Activated T-helper 1 cell treated with anti-CD3 and anti-CD28 coated beads, Interleukin-12 subunit alpha, Interleukin-12 subunit beta, Interleukin-2, Interleukin-4 antibody, amounts not matched to agents 30 ng/mL and 10 ng/mL and 1 ng/mL, durations not matched to agents 14 hours and 24 hours and 36 hours (primary cell): Measurements from ENCODE around the gene EPB41L3. TPM values are rescaled to one million over a fixed set of nuclear protein-coding genes. Genes with fewer than 3 reads are reported as not detected.

Experiments used
- DNase-seq: peaks from one replicate; pipeline ENCODE4 v3.0.0; 2021; ENCODE audit warnings: low spot score
- H3K27ac Mint-ChIP-seq: one replicate; pipeline ENCODE4 v1.8.0; 2021; ENCODE audit warnings: mild to moderate bottlenecking, mixed read lengths
- H3K27me3 Mint-ChIP-seq: one replicate; pipeline ENCODE4 v1.8.0; 2022; ENCODE audit warnings: mild to moderate bottlenecking, moderate library complexity, mixed read lengths; ENCODE audit not compliant: insufficient read depth
- H3K36me3 Mint-ChIP-seq: one replicate; pipeline ENCODE4 v1.8.0; 2021; ENCODE audit warnings: low read depth, mixed read lengths
- H3K4me1 Mint-ChIP-seq: one replicate; pipeline ENCODE4 v1.8.0; 2021; ENCODE audit warnings: low read depth, mixed read lengths
- H3K4me3 Mint-ChIP-seq: one replicate; pipeline ENCODE4 v1.8.0; 2021; ENCODE audit warnings: mild to moderate bottlenecking, moderate library complexity, mixed read lengths
- H3K9me3 Mint-ChIP-seq: one replicate; pipeline ENCODE4 v1.8.0; 2021; ENCODE audit warnings: mixed read lengths
- intact Hi-C: fragments of 100-400 bp; cut with micrococcal nuclease; formaldehyde crosslinking; loops from one replicate; pipeline ENCODE4 v1.15.1; 2024
- total RNA-seq: library from RNA; stranded (reverse); gene quantifications from 2 replicates; pipeline ENCODE4 v1.2.3, GENCODE V29; 2022

EPB41L3 gene
- total RNA-seq, 1 donor from 2014 or later, result 1.7 TPM

DNA sequence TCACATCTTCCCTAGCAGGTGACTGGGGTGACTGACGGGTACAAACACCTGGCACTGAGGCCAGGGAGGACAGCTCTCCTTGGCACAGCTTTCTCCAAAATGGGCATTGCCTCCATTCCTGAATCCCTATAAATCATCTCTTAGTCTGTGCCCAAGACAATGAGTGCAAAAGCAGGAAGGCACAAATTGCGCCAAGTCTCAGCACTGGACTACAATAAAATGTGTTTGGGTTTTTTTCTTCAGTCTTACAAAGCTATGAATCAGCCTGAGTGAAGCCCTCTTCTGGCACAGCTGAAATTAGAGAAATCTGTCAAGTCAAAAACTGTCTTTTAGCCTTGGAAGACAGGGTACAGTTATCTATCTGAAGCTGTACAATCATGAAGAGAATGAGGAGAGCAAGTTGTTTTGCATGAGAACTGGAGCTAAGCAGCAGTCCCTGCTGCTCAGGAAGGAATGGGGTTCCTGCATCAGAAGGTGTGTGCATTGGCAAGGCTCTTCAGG is 90.8 kb downstream of the EPB41L3 start:
- Mint-ChIP-seq H3K4me1 (peaks cover 6% of the 10 kb centered on the region), H3K4me3 (no peak overlapping the region)

GRCh38 chr18:5451871-5452270 is 91.9 kb downstream of the EPB41L3 start:
- Mint-ChIP-seq H3K4me1 (peaks cover 6% of the 10 kb centered on the region), H3K4me3 (no peak overlapping the region), H3K36me3 (no peaks in the 10 kb centered on the region), H3K9me3 (no peaks in the 10 kb centered on the region), H3K27me3 (peaks cover 2% of the 10 kb centered on the region), H3K27ac (no peak overlapping the region)
- no peak for DNase-seq
- intact Hi-C loops, result loop anchor here (10.0 kb wide), 2 partner anchors 93 to 217 kb away; partner anchors contain the start of gene EPB41L3

More for the DNA sequence above, 90.8 kb downstream of the EPB41L3 start:
- Mint-ChIP-seq H3K9me3 (no peaks in the 10 kb centered on the region), H3K27me3 (peaks cover 2% of the 10 kb centered on the region), H3K36me3 (no peaks in the 10 kb centered on the region), H3K27ac (no peak overlapping the region)
- intact Hi-C loops, result loop anchor here (10.0 kb wide), 2 partner anchors 92 to 218 kb away; partner anchors contain the start of gene EPB41L3
- DNase-seq, result no peak

DNA sequence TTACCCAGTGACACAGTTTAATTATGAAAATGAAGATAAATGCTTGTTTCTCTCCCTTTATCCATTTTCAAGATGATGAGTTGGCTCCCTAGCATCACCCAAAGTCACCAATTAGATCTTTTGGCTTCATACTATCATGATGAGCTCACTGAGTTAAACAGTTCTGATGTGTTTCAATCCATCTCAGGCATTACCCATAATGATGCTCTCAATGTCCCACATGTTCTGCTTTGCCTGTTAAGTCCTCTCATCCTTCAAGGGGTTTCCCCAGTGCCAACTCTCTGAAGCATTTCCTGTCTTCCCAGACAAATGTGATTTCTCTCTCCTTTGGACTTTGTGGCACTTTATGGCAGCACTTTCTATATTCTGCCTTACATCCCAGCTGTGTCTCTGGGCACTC is 92.6 kb downstream of the EPB41L3 start:
- Mint-ChIP-seq H3K27me3 (peaks cover 2% of the 10 kb centered on the region), H3K9me3 (no peaks in the 10 kb centered on the region), H3K4me1 (peaks cover 6% of the 10 kb centered on the region), H3K36me3 (no peaks in the 10 kb centered on the region), H3K27ac (no peak overlapping the region), H3K4me3 (no peak overlapping the region)
- intact Hi-C loops, result loop anchor here (10.0 kb wide), 2 partner anchors 94 to 216 kb away; partner anchors contain the start of gene EPB41L3
- DNase-seq, result no peak

GRCh38 chr18:5449858-5450509 is 93.8 kb downstream of the EPB41L3 start:
- Mint-ChIP-seq H3K4me3 (no peak overlapping the region), H3K9me3 (no peaks in the 10 kb centered on the region), H3K27me3 (peaks cover 6% of the 10 kb centered on the region), H3K4me1 (no peaks in the 10 kb centered on the region), H3K36me3 (no peaks in the 10 kb centered on the region), H3K27ac (no peak overlapping the region)
- intact Hi-C loops, result loop anchor here (10.0 kb wide), 2 partner anchors 95 to 215 kb away; partner anchors contain the start of gene EPB41L3
- DNase-seq, result no peak

DNA sequence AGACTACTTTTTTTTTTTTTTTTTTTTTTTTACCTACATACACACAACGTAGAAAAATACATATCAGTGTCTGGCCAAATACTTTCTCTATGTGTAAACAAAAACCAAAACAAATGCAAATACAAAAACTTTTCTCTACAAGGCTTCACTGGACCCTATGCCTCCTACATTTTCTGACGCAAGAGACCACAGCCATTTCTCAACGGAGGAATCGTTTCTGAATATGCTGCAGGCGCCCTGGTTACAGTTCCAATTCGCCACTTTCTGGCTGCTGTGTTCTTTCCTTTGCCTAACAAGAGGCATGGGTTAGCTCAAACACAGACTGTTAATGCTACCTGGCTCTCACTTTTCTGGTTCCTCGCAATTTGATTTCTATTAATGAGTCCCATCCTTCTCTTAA is 96.4 kb downstream of the EPB41L3 start:
- peaks cover 7% of the 10 kb centered on the region for H3K27me3 Mint-ChIP-seq
- no peaks in the 10 kb centered on the region for H3K36me3 Mint-ChIP-seq
- H3K27ac Mint-ChIP-seq, result no peak overlapping the region
- H3K9me3 Mint-ChIP-seq, result no peaks in the 10 kb centered on the region
- no peak for DNase-seq
- intact Hi-C loops, result no loop called here
- no peak overlapping the region for H3K4me3 Mint-ChIP-seq
- H3K4me1 Mint-ChIP-seq, result no peaks in the 10 kb centered on the region

GRCh38 chr18:5444847-5445246 is 99.0 kb downstream of the EPB41L3 start:
- Mint-ChIP-seq H3K27me3 (peaks cover 9% of the 10 kb centered on the region), H3K36me3 (no peaks in the 10 kb centered on the region), H3K27ac (no peak overlapping the region), H3K4me3 (no peak overlapping the region), H3K4me1 (no peaks in the 10 kb centered on the region), H3K9me3 (no peaks in the 10 kb centered on the region)
- intact Hi-C loops, result no loop called here
- no peak for DNase-seq

DNA sequence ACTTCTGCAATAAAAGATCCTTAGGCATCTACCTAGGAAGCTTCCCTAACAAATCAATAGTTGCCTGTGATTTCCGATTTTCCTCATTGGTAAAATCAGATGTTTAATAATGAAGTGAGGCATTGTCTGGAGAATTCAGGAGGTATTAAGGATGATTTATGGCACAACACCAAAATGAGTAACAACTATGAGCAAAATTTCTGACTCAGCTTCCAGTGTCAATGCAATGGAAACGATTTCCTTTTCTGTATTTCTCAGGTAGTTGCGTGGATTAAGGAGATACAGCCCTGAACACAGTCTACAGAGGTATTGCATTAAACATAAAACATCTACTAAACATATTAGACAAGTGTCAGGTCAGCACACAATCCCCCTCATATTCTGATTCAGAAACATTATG is 99.5 kb downstream of the EPB41L3 start:
- H3K36me3 Mint-ChIP-seq, result no peaks in the 10 kb centered on the region

DNA sequence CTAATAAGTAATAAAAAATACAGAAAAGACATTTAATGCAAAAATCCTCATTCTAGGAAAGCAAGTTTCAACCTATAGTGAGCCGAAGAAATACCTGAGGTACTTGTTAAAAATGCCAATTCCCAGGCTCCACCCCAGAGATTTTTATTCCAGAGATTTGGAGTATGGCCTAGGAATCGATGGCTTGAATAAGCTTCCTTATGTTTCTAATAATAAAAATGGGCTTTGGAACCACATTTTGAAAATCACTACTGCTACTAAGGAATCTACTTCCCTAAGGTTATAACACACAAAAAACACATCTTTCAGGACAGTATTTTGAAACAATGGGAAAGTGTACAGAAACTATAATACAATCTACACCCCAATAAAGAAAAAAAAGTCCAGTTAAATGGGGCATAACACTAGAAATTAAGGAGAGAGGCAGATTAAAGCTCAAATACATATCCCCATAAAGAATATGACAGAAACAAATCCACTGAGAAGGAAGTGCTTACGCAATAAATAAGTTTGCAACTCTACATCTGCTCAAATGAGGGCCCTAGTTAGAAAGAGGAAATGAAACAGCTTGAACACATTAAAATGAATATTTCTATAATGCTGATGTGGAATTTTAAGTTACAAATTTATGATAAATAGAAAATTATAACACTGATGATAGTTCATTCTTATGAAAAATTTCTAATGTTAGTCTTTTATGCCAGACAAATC is 103.7 kb downstream of the EPB41L3 start:
- Mint-ChIP-seq H3K4me1 (no peaks in the 10 kb centered on the region), H3K9me3 (no peaks in the 10 kb centered on the region), H3K27ac (no peak overlapping the region), H3K4me3 (no peak overlapping the region), H3K36me3 (no peaks in the 10 kb centered on the region), H3K27me3 (peaks cover 4% of the 10 kb centered on the region)
- intact Hi-C loops, result no loop called here
- DNase-seq, result no peak

More for the DNA sequence above, 99.5 kb downstream of the EPB41L3 start:
- Mint-ChIP-seq H3K27me3 (peaks cover 8% of the 10 kb centered on the region), H3K27ac (no peak overlapping the region), H3K4me1 (no peaks in the 10 kb centered on the region), H3K9me3 (no peaks in the 10 kb centered on the region), H3K4me3 (no peak overlapping the region)
- intact Hi-C loops, result no loop called here
- DNase-seq, result no peak

GRCh38 chr18:5434425-5434824 is 109.4 kb downstream of the EPB41L3 start:
- H3K4me1 Mint-ChIP-seq, result no peaks in the 10 kb centered on the region
- intact Hi-C loops, result no loop called here
- H3K27ac Mint-ChIP-seq, result no peak overlapping the region
- H3K36me3 Mint-ChIP-seq, result no peaks in the 10 kb centered on the region
- no peak for DNase-seq
- no peaks in the 10 kb centered on the region for H3K9me3 Mint-ChIP-seq
- no peak overlapping the region for H3K4me3 Mint-ChIP-seq
- H3K27me3 Mint-ChIP-seq, result no peaks in the 10 kb centered on the region

- H3K36me3 Mint-ChIP-seq, result no peaks in the 10 kb centered on the region
- no peak overlapping the region for H3K27ac Mint-ChIP-seq
- DNase-seq, result no peak
- no peaks in the 10 kb centered on the region for H3K9me3 Mint-ChIP-seq
- no peaks in the 10 kb centered on the region for H3K4me1 Mint-ChIP-seq
- intact Hi-C loops, result no loop called here
- H3K27me3 Mint-ChIP-seq, result no peaks in the 10 kb centered on the region
- H3K4me3 Mint-ChIP-seq, result no peak overlapping the region
Observed at GRCh38 chr18:5431836-5432575, 111.8 kb downstream of the EPB41L3 start.

GRCh38 chr18:5430131-5430530 is 113.7 kb downstream of the EPB41L3 start:
- intact Hi-C loops, result no loop called here
- H3K27ac Mint-ChIP-seq, result no peak overlapping the region
- no peak overlapping the region for H3K4me3 Mint-ChIP-seq
- H3K36me3 Mint-ChIP-seq, result no peaks in the 10 kb centered on the region
- DNase-seq, result no peak
- H3K27me3 Mint-ChIP-seq, result no peaks in the 10 kb centered on the region
- no peaks in the 10 kb centered on the region for H3K4me1 Mint-ChIP-seq
- no peaks in the 10 kb centered on the region for H3K9me3 Mint-ChIP-seq

DNA sequence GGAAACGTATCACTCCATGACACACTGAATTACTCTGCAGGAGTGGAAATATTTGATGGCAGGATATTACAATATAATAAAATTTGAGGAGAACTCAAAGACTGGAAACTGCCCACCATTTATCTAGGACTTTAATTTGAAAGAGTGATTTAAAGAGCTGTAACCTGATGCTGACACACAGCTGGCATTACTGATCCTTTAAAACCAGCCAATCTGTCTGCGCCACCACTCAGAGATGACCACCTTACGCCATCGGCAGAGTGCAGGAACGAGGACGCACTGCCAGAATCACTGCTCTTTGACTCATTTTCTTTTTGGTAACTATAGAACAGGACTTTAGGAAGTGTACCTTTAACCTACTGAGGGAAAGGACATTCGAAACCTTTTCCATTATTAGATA is 114.1 kb downstream of the EPB41L3 start:
- Mint-ChIP-seq H3K27ac (no peak overlapping the region), H3K9me3 (no peaks in the 10 kb centered on the region), H3K4me3 (no peak overlapping the region), H3K27me3 (no peaks in the 10 kb centered on the region), H3K36me3 (no peaks in the 10 kb centered on the region), H3K4me1 (no peaks in the 10 kb centered on the region)
- no peak for DNase-seq
- intact Hi-C loops, result loop anchor here (10.0 kb wide), 2 partner anchors 115 to 355 kb away; partner anchors contain the start of gene EPB41L3
